Stimulated activated CD8-positive, alpha-beta memory T cell treated with anti-CD3 and anti-CD28 coated beads, Interleukin-15, amount 100 ng/mL, for 4 hours (primary cell): ENCODE measurements around the gene CASR.
"Not testable (repeated sequence)": the region's sequence is repeated elsewhere in the genome, so short reads cannot be mapped to it uniquely, and the experiment has no call there.

Experiments
- DNase-seq, 2 donors: peaks; one replicate each; pipeline ENCODE4 v3.0.0-alpha.2; 2020; ENCODE audit warnings: low read depth in 2 of 2

Gene CASR, protein sequence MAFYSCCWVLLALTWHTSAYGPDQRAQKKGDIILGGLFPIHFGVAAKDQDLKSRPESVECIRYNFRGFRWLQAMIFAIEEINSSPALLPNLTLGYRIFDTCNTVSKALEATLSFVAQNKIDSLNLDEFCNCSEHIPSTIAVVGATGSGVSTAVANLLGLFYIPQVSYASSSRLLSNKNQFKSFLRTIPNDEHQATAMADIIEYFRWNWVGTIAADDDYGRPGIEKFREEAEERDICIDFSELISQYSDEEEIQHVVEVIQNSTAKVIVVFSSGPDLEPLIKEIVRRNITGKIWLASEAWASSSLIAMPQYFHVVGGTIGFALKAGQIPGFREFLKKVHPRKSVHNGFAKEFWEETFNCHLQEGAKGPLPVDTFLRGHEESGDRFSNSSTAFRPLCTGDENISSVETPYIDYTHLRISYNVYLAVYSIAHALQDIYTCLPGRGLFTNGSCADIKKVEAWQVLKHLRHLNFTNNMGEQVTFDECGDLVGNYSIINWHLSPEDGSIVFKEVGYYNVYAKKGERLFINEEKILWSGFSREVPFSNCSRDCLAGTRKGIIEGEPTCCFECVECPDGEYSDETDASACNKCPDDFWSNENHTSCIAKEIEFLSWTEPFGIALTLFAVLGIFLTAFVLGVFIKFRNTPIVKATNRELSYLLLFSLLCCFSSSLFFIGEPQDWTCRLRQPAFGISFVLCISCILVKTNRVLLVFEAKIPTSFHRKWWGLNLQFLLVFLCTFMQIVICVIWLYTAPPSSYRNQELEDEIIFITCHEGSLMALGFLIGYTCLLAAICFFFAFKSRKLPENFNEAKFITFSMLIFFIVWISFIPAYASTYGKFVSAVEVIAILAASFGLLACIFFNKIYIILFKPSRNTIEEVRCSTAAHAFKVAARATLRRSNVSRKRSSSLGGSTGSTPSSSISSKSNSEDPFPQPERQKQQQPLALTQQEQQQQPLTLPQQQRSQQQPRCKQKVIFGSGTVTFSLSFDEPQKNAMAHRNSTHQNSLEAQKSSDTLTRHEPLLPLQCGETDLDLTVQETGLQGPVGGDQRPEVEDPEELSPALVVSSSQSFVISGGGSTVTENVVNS

DNA sequence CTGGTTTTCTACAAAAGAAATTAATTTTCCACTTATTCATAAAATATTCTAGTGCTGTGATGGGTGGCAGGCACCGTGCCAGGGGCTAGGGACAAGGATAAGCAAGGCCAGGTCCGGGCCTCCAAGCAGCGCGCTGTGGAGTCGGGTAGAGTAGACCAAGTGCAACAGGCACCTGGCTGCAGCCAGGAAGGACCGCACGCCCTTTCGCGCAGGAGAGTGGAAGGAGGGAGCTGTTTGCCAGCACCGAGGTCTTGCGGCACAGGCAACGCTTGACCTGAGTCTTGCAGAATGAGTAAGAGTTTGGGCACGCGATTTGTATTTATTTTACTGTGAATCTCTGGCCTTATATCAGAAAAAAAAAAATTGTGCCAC is at the start of gene CASR:
CASR (plus strand) TSS at position 148 of the 372 bp plus-strand sequence. CDS start 70,522 bp downstream, outside the sequence.
- no peak for DNase-seq

DNA sequence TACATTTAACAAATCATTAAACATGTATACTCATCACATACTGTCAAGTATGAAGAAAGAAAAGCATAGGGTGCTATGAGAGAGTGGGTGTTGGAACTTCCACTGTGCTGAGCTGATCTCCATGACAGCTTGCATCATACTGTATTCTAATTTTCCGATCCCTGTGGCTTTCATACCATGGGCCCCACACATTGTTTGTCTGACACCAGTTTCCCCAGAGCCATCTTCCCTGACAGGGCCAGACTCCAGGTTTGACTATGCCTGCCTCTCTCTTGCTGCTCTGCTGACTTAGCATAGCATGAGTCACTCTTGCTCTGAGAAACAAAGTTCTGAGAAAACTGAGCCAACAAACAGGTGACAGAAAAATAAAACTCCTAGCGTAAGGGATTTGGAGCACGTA is 37.0 kb upstream of the CASR start:
- no peak for DNase-seq

DNA sequence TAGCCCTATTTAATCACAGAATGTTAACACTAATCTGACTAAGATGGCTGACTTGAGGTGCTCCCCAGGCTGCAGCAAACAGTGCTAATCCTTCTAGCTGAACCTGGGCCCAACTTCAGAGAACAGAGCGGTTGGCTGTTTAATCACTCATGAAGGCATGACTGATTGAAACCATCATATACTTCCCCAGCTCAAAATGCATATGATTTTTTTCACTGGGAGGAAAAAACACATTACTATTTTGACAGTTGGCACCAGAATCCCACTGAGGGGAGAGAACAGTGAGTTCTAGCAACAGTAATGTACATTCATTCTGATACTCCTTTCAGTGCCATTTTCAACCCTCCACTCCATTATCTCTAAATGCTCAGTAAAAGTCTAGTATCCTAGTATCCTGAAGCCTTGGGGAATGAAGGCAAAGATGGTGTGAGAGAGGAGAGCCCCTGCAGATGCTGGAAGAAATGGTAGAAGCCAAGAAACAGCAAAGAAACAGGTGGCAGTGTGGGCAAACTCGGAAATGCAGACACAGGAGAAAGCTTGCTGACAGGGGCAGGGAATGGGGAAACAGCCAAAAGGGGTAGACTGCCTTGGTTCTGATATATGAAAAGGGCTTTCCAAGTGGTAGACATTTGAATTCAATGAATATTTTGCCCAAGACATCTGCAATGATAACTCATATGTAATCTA is 34.4 kb upstream of the CASR start:
- DNase-seq: no peak

DNA sequence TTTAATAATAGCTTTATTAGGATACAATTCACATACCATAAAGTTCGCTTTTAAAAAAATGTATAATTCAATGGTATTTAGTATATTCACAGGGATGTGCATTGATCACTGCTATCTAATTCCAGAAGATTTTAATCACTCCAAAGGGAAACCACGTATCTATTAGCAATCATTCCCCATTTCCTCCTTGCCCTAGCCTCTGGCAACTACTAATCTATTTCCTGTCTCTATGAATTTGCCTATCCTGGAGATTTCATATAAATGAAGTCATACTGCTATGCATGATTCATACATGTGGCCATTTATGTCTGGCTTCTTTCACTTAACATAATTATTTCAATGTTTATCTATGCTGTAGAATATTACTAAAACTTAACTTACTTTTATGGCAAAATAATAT is 32.0 kb upstream of the CASR start:
- DNase-seq: no peak

DNA sequence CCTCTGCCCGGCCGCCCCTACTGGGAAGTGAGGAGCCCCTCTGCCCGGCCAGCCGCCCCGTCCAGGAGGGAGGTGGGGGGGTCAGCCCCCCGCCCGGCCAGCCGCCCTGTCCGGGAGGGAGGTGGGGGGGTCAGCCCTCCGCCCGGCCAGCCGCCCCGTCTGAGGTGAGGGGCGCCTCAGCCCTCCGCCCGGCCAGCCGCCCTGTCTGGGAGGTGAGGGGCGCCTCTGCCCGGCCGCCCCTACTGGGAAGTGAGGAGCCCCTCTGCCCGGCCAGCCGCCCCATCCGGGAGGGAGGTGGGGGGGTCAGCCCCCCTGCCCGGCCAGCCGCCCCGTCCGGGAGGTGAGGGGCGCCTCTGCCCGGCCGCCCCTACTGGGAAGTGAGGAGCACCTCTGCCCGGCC is 18.5 kb upstream of the CASR start:
- not testable (repeated sequence) for DNase-seq

DNA sequence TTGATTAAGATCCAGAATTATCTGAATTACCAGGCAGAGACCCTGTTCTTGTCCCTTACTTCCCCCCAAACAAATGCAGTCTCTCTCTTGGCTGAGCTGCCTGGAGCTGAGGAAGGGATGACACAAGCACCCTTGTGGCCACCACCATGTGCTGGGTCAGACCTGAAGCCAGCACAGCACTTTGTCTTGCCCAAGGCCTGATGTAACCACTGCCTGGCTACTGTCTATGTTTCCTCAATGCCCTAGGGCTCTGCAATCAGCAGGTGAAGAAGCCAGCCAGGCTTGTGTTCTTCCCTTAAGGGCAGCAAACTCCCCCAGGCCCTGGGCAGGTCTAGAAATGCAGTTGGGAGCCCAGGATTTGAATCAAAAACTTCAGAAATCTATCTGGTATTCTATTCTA is 15.8 kb upstream of the CASR start:
- DNase-seq: no peak

DNA sequence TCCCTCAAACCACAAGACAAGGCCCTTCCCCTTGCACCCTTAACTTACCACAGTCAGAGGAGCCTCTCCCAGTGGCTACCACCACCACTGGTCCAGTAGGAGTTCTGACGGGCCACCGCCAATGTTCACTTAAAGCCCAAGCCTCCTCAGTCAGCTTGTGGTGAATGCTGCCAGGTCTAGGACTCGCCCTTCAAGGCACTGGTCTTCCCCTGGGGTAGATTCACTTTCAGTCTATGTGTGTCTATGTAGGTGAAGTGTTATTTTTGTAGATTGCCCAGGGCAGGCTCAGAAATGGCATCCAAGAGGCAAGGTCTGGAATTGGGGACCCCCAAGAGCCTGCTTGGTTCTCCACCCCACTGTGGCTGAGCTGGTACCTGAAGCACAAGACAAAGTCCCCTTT is 15.4 kb upstream of the CASR start:
- DNase-seq: no peak

DNA sequence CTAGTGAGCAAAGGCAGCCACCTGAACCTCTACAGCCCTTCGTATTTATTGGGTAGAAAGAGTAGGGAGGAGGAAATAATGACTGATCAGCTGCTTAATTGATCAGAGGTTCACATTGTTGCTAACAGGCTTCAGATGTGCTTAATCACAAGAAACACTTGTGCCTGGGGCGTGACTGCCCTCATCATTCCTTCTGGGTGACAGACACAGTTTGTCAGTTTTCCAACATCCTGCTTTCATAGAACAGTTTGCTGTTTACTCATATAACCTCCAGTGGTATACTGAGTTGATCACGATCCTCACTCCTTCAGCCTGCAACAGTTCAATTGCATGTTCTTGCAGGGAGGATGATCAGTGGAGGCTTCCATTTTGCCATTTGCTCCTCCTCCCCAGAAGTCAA is 13.6 kb upstream of the CASR start:
- DNase-seq: no peak

DNA sequence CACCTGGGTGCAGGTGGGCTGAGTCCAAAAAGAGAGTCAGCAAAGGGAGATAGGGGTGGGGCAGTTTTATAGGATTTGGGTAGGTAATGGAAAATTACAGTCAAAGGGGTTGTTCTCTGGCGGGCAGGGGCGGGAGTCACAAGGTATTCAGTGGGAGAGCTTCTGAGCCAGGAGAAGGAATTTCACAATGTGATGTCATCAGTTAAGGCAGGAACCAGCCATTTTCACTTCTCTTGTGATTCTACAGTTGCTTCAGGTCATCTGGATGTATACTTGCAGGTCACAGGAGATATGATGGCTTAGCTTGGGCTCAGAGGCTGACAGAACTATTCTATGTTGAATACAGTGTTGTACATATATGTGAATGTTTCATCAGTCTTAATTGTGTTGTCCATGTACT is 12.1 kb upstream of the CASR start:
- not testable (repeated sequence) for DNase-seq

DNA sequence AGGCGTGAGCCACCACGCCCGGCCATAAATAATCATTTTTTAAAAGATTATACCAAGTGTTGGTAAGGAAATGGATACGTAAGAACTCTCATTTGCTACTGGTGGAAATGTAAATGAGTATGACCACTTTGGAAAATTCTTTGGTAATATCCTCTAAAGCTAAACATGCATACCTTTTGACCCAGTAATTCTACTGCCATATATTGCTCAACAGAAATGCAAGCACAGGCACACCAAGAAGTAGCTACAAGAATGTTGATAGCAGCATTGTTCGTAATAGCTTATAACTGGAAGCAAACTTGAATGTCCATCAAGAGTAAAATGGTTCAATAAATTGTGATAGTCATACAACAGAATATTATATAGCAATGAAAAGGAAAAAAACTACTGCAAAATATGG is 4.8 kb upstream of the CASR start:
- DNase-seq: no peak

DNA sequence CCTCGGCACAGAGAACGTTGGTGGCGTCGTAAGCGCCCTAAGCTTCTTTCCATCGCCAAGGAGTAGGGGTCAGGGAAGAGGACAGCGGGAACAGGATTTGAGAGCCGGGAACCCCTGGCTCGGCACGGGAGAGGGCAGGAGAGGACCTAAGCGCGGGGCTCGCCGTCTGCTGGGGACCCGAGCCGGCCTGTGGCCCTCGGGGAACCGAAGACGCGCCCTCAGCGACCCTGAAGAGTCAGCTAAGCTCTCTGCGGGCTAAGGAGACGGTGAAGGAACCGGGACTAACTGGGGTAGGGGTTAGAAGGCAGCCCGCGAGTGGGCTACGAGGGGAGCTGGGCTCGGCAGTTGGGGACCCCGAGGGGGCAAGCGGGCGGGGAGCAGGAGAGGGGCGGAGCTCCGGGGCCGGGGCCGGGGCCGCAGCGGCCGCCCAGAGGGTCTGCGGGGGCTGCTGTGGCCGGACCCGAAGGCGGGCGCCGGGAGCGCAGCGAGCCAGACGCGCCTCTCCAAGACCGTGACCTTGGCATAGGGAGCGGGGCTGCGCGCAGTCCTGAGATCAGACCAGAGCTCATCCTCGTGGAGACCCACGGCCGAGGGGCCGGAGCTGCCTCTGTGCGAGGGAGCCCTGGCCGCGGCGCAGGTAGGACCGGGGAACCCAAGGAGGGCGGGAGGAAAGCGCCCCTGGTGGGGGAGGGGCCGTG is 574 bp downstream of the CASR start:
- DNase-seq: no peak

DNA sequence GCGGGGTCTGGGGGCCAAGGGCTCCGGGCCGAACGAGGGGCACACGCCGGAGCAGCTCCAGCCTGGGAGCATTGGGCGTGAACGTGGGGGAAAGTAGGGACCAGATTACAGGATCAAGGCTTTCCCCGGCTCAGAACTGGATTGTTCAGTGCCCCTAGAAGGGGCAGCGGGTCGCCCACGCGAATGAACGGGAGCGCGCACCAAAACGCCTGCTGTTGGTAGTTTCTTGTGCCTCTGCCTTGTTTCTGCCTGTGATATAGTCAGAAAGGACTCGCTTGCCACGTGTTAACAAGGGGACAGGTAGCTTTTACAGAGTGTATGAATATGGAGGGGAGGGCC is 1.1 kb downstream of the CASR start:
- DNase-seq: no peak

DNA sequence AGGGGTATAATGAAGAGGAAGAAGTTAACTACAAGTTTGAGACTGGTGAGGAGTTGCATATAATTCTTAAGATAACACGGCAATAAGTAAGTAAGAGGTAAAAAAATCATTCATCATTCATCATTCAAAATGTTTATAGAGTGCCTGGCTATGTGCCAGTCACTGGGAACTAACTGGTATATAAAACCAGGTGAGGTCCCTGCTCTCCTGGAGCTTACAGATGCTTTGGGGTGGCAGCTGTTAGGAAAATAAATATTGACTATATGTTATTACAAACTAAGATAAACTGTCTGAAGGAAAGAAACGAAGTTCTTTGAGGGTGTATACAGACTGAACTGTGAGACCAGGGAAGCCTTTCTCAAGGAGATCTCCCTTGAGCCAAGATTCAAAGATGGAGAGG is 2.9 kb downstream of the CASR start:
- no peak for DNase-seq

DNA sequence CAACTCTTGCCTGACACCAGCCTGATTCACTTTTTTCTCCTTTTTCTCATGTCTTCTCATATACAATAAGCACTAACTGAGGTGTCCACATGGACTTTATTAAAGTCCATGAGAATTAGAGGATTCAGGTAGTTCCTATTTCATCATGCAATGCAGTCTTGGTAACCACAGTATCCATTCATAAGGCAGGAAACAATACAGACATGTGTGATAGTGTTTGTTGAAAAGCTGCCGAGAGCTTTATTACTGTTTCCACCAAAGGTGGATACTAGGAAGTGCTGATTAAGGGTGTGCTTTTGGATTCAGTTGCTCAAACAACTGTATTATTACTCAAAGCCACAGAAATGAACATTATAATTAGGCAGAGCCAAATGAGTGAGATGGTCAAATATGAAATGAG is 5.3 kb downstream of the CASR start:
- DNase-seq: no peak

DNA sequence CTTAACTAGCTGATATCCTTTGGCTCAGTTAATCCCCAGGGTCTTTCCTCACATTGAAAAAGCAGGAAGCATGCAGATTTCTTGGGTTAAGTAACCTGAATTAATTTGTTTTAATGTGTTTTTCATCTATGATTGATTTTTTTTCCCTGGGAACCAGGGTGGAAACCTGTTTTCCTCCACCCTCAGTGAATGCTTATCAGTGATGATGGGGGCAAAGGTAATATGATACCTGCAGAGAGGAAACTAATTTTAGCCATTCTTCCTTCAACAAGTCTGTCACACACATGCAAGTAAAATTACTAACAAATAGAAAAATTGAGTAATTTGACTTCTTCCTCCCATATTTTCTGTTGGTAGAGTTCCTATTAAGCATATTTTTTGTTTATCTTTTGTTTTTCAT is 5.9 kb downstream of the CASR start:
- DNase-seq: no peak

DNA sequence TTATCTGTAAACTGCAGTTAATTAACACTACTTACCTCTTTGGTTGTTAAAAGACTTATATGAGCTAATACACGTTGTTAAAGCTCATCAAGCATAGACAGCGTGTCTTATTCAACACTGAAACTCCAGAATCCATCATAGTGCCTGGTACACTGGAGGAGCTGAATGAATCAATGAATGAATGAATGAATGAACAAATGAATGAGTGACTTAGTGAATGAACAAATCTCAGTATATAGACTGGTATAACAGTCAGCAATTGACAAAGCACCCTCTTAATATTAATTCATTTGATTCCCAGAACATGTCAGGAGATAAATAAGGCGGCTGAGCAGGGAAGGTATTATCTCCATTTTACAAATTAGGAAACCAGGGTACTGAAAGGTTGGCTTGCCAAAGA is 7.1 kb downstream of the CASR start:
- DNase-seq: no peak

DNA sequence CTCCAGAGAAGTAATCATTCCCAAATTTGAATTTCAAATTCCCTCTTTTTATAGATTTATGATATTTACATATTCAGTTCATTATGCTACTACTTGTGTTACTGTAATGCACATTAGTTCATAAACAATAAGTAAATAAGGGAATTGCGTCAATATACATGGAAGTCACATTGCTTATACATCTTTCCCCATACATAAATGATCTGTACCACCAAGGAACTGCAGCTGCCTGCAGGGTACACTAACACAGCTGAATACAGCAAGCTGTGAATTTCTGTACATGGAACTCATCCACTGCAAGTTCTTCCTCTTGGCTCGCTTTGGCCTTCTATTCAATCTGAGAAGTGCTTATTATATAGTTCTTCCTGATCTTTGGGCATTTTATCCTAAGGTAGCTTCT is 15.5 kb downstream of the CASR start:
- no peak for DNase-seq

DNA sequence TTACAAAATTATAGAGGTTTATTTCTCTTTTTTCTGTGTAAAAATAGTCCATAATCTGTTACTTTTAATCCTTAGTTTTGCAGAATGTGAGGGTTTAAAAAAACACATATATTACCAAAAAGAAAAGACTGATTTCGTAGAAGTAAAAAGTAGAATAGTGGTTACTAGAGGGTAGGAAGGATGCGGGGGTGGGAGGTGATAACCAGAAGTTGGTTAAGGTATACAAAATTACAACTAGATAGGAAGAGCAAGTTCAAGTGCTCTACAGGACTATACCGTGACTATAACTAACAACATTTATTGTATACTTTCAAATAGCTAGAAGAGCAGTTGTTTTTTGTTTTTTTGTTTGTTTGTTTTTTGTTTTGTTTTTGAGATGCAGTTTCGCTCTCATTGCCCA is 16.1 kb downstream of the CASR start:
- no peak for DNase-seq

DNA sequence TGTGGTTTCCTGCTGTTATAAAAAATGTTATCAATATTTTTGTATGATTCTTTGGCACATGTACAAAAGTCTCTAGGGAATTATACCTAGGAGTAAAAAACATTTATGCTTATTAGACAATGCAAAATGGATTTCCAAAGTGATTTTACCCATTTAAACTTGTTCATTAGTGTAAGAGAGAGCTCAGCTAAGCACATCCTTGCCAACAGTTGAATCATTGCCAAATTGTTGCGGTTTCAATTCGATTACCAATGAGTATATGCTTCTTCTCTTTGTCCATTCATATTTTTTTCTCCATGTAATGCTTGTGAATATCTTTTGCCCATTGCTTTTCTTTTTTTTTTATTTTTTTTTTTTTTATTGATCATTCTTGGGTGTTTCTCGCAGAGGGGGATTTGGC is 17.2 kb downstream of the CASR start:
- no peak for DNase-seq

DNA sequence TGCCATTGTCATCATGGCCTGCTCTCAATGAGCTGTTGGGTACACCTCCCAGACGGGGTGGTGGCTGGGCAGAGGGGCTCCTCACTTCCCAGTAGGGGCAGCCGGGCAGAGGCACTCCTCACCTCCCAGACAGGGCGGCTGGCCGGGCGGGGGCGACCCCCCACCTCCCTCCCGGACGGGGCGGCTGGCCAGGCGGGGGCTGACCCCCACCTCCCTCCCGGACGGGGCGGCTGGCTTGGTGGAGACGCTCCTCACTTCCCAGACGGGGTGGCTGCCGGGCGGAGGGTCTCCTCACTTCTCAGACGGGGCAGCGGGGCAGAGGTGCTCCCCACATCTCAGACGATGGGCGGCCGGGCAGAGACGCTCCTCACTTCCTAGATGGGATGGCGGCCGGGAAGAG is 18.0 kb downstream of the CASR start:
- not testable (repeated sequence) for DNase-seq

DNA sequence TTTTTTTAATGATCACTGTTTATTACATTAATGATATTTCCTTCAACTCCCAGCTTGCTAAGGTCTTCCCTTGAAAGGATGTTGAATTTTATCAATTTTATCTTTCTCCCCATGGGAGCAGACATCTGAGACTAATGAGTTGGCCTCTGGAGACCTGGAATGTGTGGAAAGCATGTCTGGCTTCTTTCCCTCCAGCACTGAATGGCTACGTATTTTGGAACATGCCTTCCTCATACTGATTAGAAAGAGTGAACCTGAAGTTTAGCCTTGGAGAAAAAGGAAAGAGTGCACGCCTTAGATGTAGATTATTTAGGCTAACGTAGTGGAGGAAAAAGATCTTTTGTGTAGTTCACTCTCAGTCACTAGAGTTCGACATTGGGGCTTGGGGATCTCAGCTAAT is 25.1 kb downstream of the CASR start:
- DNase-seq: no peak

DNA sequence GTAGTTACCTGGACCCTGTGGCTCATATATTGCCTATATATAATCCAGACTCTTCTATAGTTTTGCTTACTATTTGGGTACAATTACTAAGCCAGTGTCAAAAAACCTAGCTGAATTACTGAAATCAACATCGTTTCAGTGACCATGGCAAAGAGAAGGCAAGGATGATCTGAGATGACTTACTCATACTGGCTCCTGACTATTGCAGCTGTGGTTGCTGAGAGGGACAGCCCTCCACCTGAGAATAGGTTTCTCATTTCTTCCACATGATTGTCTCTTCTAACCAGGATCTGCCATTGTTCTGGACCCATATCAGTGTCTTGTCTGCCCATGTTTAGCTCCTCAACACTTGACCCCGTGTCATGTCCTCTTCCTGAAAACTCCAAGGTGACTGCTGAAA is 30.2 kb downstream of the CASR start:
- DNase-seq: no peak
